HFFc6 (cell line): ENCODE measurements around the gene GPRC5D. TPM values are rescaled to one million over a fixed set of nuclear protein-coding genes. Genes with fewer than 3 reads are reported as not detected.

Source experiments
- DNase-seq: peaks from one replicate; pipeline ENCODE4 v3.0.0-alpha.2; 2018
- H3K27ac Mint-ChIP-seq: 2 replicates; pipeline ENCODE4 v1.8.0; 2020; ENCODE audit warnings: mild to moderate bottlenecking, mixed read lengths
- H3K27me3 Mint-ChIP-seq: 2 replicates; pipeline ENCODE4 v1.8.0; 2021; ENCODE audit warnings: mild to moderate bottlenecking, moderate library complexity, mixed read lengths; ENCODE audit not compliant: insufficient read depth
- H3K36me3 Mint-ChIP-seq: 2 replicates; pipeline ENCODE4 v1.8.0; 2021; ENCODE audit warnings: low read depth, mixed read lengths
- H3K4me1 Mint-ChIP-seq: 2 replicates; pipeline ENCODE4 v1.8.0; 2020; ENCODE audit warnings: low read depth, mixed read lengths
- H3K4me3 Mint-ChIP-seq: 2 replicates; pipeline ENCODE4 v1.8.0; 2020; ENCODE audit warnings: mild to moderate bottlenecking, moderate library complexity, mixed read lengths
- H3K9me3 Mint-ChIP-seq: 2 replicates; pipeline ENCODE4 v1.8.0; 2020; ENCODE audit warnings: mild to moderate bottlenecking, mixed read lengths
- CTCF ChIP-seq: fragments of 200-600 bp; sonication (generic); IDR thresholded peaks from 2 replicates; pipeline ENCODE4 v1.5.0; 2021; ENCODE audit warnings: antibody characterized with exemption, mild to moderate bottlenecking
- total RNA-seq, 6 experiments: library from RNA; stranded (reverse); fragmentation: NEBNext Ultra II Directional; extraction: Animal tissue kit (Norgen Biotek cat#: 25700); gene quantifications; 2 replicates in 1 of 6; 3 replicates in 5 of 6; pipeline ENCODE4 v1.2.3, GENCODE V29; 2021

The GPRC5D gene
- total RNA-seq, 6 experiments from 2014 or later = not detected

GRCh38 chr12:12986775-12987331 lies 34.9 kb upstream of the GPRC5D start:
- no peak overlapping the region for H3K4me3 Mint-ChIP-seq
- H3K4me1 Mint-ChIP-seq = peaks cover 24% of the 10 kb centered on the region

GRCh38 chr12:12985817-12986408 lies 33.9 kb upstream of the GPRC5D start:
- Mint-ChIP-seq H3K27ac (no peak overlapping the region), H3K4me3 (no peak overlapping the region), H3K36me3 (peaks cover 5% of the 10 kb centered on the region; the same call in 1 of the 2 replicates), H3K27me3 (no peaks in the 10 kb centered on the region), H3K4me1 (peaks cover 15% of the 10 kb centered on the region), H3K9me3 (no peaks in the 10 kb centered on the region)
- peak; percentile 73 for TF ChIP-seq CTCF
- peak; percentile 24 for DNase-seq

More at GRCh38 chr12:12986775-12987331, 34.9 kb upstream of the GPRC5D start:
- no peak for TF ChIP-seq CTCF
- peaks cover 5% of the 10 kb centered on the region; the same call in 1 of the 2 replicates for H3K36me3 Mint-ChIP-seq
- no peak overlapping the region for H3K27ac Mint-ChIP-seq
- no peaks in the 10 kb centered on the region for H3K9me3 Mint-ChIP-seq
- no peak for DNase-seq
- no peaks in the 10 kb centered on the region for H3K27me3 Mint-ChIP-seq

DNA sequence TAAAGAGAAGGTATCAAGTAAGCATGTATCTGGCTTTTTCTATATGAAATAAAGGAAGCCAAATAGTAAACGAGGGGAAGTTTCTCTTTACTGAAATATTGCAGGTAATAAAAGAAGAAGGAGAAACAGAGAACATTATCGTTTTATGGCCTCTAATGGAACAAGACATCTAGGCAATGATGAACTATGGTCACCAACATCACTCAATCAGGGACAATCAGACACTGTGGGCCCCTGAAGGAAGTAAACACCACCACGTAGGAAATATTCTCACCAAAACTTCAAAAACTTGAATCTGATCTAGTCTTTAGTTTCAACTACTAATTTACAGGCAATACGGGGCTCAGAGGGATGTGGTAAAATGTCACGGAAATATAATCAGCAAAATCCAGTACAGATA lies 32.2 kb upstream of the GPRC5D start:
- Mint-ChIP-seq H3K27ac (no peak overlapping the region), H3K4me3 (no peak overlapping the region), H3K4me1 (peaks cover 10% of the 10 kb centered on the region), H3K36me3 (peaks cover 5% of the 10 kb centered on the region; the same call in 1 of the 2 replicates), H3K9me3 (no peaks in the 10 kb centered on the region), H3K27me3 (no peaks in the 10 kb centered on the region)
- no peak for DNase-seq
- no peak for TF ChIP-seq CTCF

GRCh38 chr12:12983420-12984035 lies 31.6 kb upstream of the GPRC5D start:
- DNase-seq = peak; percentile 66
- H3K27ac Mint-ChIP-seq = peak overlapping the region; percentile 39
- H3K4me3 Mint-ChIP-seq = no peak overlapping the region
- no peaks in the 10 kb centered on the region for H3K27me3 Mint-ChIP-seq
- TF ChIP-seq CTCF = peak; percentile 84
- no peaks in the 10 kb centered on the region for H3K9me3 Mint-ChIP-seq
- H3K4me1 Mint-ChIP-seq = peaks cover 10% of the 10 kb centered on the region
- H3K36me3 Mint-ChIP-seq = peaks cover 5% of the 10 kb centered on the region; the same call in 1 of the 2 replicates

DNA sequence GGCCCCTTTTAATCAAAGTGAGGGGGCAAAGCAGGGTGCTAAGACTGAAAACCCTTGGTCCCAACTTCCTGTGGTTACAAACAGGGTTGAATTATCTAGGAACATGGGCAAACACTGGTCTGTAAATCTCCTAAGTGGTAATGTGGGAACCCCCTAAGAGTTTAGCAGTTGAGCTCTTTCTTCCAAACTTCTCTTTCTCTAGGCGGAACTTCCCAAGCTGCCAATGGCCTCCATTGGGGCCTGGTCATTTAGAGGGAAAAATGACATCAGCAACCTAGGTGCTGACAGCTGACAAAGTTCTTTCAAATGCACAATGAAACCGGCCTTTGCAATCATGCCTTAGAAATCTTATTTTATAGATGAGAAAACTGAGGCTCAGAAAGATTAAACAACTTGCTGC lies 30.4 kb upstream of the GPRC5D start:
- Mint-ChIP-seq H3K9me3 (no peaks in the 10 kb centered on the region), H3K27ac (no peak overlapping the region), H3K4me3 (no peak overlapping the region), H3K36me3 (peaks cover 11% of the 10 kb centered on the region; the same call in 1 of the 2 replicates), H3K4me1 (peaks cover 10% of the 10 kb centered on the region), H3K27me3 (no peaks in the 10 kb centered on the region)
- no peak for TF ChIP-seq CTCF
- no peak for DNase-seq
